ENCODE data around the gene ROR2. TPM values are rescaled to one million over a fixed set of nuclear protein-coding genes. Genes with fewer than 3 reads are reported as not detected.

Gene ROR2
- total RNA-seq, 1 experiment from 2014 or later, result 2.7 TPM

DNA sequence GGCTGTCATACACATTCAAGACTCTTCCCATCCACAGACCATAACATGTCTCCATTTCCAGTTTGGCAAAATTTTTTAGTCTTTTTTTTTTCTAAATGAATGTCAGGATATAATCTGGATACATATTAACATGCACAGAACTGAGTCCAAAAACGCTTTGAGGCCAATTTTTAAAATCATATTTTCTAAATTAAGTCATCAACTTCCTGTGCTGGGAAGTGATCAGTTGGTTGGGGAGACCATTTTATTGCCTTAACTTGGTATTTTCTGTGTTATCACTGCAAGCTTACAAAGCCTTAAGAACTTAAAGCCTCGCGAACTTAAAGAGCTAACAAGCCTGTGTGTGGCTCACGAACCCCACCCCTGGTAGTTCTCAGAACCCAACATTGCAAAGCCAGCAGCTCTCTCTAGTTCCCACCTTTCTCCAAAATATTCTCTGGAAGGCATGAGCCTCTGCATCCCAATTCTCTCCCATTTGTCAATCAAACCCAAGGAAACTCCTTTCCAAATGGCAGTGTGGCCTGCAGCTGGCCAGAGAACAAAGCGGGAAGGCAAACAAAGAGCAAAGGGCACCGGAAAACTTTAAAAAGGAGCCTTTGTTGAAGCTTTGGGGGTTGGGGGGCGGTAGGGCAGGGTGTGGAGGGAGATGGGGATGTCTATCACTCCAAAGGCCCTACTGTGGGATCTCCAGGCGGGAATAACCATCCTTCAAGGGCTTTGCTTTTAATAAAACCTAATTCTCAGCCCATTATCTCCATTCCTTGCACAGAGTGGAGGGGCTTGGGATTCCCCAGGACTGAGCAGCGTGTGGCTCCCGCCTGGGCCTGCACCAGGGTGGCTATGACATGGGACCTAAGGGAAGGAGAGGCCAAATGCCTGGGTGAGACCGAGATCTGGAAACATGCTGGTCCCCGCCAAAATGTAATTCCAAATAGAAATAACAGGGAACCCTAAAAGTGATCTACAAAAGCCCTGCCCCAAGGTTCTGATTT, 65.0 kb downstream of the ROR2 start:
- Histone ChIP-seq H3K56ac (ENCODE audit: insufficient read length, low read depth, low read length) (no peak overlapping the region), H3K14ac (ENCODE audit: insufficient read depth, low read length) (peak overlapping the region; percentile 79; the same call in 1 of the 2 replicates), H3K18ac (ENCODE audit: insufficient read length, low read depth, low read length) (peak overlapping the region; percentile 50), H3K23me2 (ENCODE audit: insufficient read length, low read depth, low read length, poor library complexity, severe bottlenecking) (no peaks in the 10 kb centered on the region), H3K27me3 (ENCODE audit: insufficient read depth, low read length) (peaks cover 22% of the 10 kb centered on the region; the same call in 1 of the 2 replicates), H4K91ac (ENCODE audit: insufficient read length, low read depth, low read length) (no peak overlapping the region), H2AFZ (ENCODE audit: low read length) (no peak overlapping the region), H2BK120ac (ENCODE audit: low read depth, low read length, poor library complexity, severe bottlenecking) (peak overlapping the region; percentile 41), H3K4me1 (ENCODE audit: insufficient read depth, low read length) (peaks cover 9% of the 10 kb centered on the region; the same call in 1 of the 2 replicates), H2AK5ac (ENCODE audit: insufficient read length, low read length) (no peak overlapping the region), H3K23ac (ENCODE audit: insufficient read length, low read depth, low read length) (no peak overlapping the region), H3K79me1 (ENCODE audit: insufficient read depth, low read depth, low read length, poor library complexity, severe bottlenecking) (no peaks in the 10 kb centered on the region), H3K27ac (ENCODE audit: insufficient read length, low read depth, low read length) (no peak overlapping the region), H4K20me1 (ENCODE audit: control insufficient read depth, insufficient read depth, insufficient read length) (no peaks in the 10 kb centered on the region), H3K4ac (ENCODE audit: low read depth, low read length) (no peak overlapping the region), H3K9me3 (ENCODE audit: control insufficient read depth, low read depth, low read length) (no peaks in the 10 kb centered on the region), H3T11ph (ENCODE audit: low read length) (no peak overlapping the region), H4K5ac (ENCODE audit: insufficient read length, low read depth, low read length) (no peak overlapping the region), H2BK5ac (ENCODE audit: insufficient read length, low read length) (no peak overlapping the region), H3K79me2 (ENCODE audit: insufficient read depth, low read length) (no peaks in the 10 kb centered on the region), H2BK20ac (ENCODE audit: low read depth, low read length, poor library complexity, severe bottlenecking) (no peak overlapping the region), H2BK15ac (ENCODE audit: low read depth, low read length) (no peak overlapping the region), H3K4me2 (ENCODE audit: insufficient read depth, insufficient read length, low read length) (peak overlapping the region; percentile 5), H3K9ac (ENCODE audit: extremely low read depth, insufficient read length, low read length) (no peak overlapping the region), H2BK12ac (ENCODE audit: insufficient read length, low read depth, low read length) (no peak overlapping the region), H4K8ac (replicated peaks; ENCODE audit: insufficient read length, low read depth, low read length) (no peak overlapping the region)
- Mint-ChIP-seq H3K9me3 (peaks cover 0 to 2% of the 10 kb centered on the region in 2 experiments; a peak in 1 of 5 replicates), H3K4me3 (peak overlapping the region in 1 of 2 experiments; percentile 46; a peak in 2 of 5 replicates), H3K27me3 (ENCODE audit: low read depth) (peaks cover 89% of the 10 kb centered on the region), H3K4me1 (peaks cover 28 to 37% of the 10 kb centered on the region in 2 experiments), H3K27ac (peak overlapping the region in 1 of 3 experiments; percentile 60; a peak in 1 of 7 replicates), H3K36me3 (ENCODE audit: insufficient read depth in 1 of 3, low read depth in 3 of 3) (peaks cover 0 to 4% (median 0%) of the 10 kb centered on the region in 3 experiments; a peak in 3 of 7 replicates)
- no CpG with 5 or more reads among the region's 12 CpGs for WGBS (ENCODE audit: extremely low coverage, insufficient read length, low lambda C conversion rate)
- DNase-seq, result peak; percentile 61
- no peak for TF ChIP-seq CTCF (conservative IDR thresholded peaks at IDR 0.05)
